Central memory CD8-positive, alpha-beta T cell (primary cell): Measurements from ENCODE around the gene GAGE12H.
A peak's percentile ranks its signal among the peaks of the same experiment; 100 is the strongest.
"Not testable (repeated sequence)": the region's sequence is repeated elsewhere in the genome, so short reads cannot be mapped to it uniquely, and the experiment has no call there.

Source experiments
- ATAC-seq: fragments of 150-1000 bp; cut with Tn5 transposase; replicated peaks from 2 replicates; pipeline ENCODE4 v1.10.0; 2022; ENCODE audit warnings: mild to moderate bottlenecking, moderate FRiP score, moderate number of reproducible peaks; ENCODE audit not compliant: poor library complexity, severe bottlenecking; ENCODE audit errors: extremely low read depth
- DNase-seq, 2 donors: peaks; one replicate each; pipeline ENCODE4 v3.0.0; 2021; ENCODE audit warnings: low spot score in 2 of 2
- H3K27ac Mint-ChIP-seq: one replicate; pipeline ENCODE4 v1.8.0; 2022; ENCODE audit warnings: low read depth, mild to moderate bottlenecking, moderate library complexity, mixed read lengths
- H3K27me3 Mint-ChIP-seq: one replicate; pipeline ENCODE4 v1.8.0; 2022; ENCODE audit warnings: mixed read lengths
- H3K36me3 Mint-ChIP-seq: one replicate; pipeline ENCODE4 v1.8.0; 2022; ENCODE audit warnings: mild to moderate bottlenecking, moderate library complexity, mixed read lengths; ENCODE audit not compliant: insufficient read depth
- H3K4me1 Mint-ChIP-seq: one replicate; pipeline ENCODE4 v1.8.0; 2022; ENCODE audit warnings: mixed read lengths
- H3K4me3 Mint-ChIP-seq: one replicate; pipeline ENCODE4 v1.8.0; 2022; ENCODE audit warnings: mild to moderate bottlenecking, moderate library complexity, mixed read lengths
- H3K9me3 Mint-ChIP-seq: one replicate; pipeline ENCODE4 v1.8.0; 2022; ENCODE audit warnings: mixed read lengths

The GAGE12H gene

DNA sequence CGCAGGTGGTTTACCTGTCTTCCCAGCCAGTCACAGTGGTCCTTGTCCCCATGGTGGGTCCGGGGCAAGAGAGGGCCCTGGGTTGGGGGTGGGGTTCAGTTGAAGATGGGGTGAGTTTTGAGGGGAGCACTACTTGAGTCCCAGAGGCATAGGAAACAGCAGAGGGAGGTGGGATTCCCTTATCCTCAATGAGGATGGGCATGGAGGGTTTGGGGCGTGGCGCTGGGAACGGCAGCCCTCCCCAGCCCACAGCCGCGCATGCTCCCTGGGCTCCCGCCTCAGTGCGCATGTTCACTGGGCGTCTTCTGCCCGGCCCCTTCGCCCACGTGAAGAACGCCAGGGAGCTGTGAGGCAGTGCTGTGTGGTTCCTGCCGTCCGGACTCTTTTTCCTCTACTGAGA, at the start of gene GAGE12H:
Gene GAGE12H, plus strand, starts transcription at position 301 of the 400 bp plus-strand sequence. CDS start 1,155 bp downstream, outside the sequence.
- ATAC-seq, H3K36me3 Mint-ChIP-seq, H3K27ac Mint-ChIP-seq, H3K4me1 Mint-ChIP-seq, H3K27me3 Mint-ChIP-seq, H3K9me3 Mint-ChIP-seq, H3K4me3 Mint-ChIP-seq, DNase-seq: not testable (repeated sequence)

DNA sequence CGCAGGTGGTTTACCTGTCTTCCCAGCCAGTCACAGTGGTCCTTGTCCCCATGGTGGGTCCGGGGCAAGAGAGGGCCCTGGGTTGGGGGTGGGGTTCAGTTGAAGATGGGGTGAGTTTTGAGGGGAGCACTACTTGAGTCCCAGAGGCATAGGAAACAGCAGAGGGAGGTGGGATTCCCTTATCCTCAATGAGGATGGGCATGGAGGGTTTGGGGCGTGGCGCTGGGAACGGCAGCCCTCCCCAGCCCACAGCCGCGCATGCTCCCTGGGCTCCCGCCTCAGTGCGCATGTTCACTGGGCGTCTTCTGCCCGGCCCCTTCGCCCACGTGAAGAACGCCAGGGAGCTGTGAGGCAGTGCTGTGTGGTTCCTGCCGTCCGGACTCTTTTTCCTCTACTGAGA, 47.9 kb upstream of the GAGE12H start, which contains the start of gene GAGE12C:
Gene GAGE12C, plus strand, starts transcription at position 301 of the 400 bp plus-strand sequence. CDS start 1,155 bp downstream, outside the sequence.
- H3K27me3 Mint-ChIP-seq, H3K4me3 Mint-ChIP-seq, H3K27ac Mint-ChIP-seq, ATAC-seq, H3K36me3 Mint-ChIP-seq, H3K9me3 Mint-ChIP-seq, H3K4me1 Mint-ChIP-seq, DNase-seq: not testable (repeated sequence)

DNA sequence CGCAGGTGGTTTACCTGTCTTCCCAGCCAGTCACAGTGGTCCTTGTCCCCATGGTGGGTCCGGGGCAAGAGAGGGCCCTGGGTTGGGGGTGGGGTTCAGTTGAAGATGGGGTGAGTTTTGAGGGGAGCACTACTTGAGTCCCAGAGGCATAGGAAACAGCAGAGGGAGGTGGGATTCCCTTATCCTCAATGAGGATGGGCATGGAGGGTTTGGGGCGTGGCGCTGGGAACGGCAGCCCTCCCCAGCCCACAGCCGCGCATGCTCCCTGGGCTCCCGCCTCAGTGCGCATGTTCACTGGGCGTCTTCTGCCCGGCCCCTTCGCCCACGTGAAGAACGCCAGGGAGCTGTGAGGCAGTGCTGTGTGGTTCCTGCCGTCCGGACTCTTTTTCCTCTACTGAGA, 38.3 kb upstream of the GAGE12H start, which contains the start of gene GAGE12D:
Gene GAGE12D, plus strand, starts transcription at position 301 of the 400 bp plus-strand sequence. CDS start 1,155 bp downstream, outside the sequence.
- not testable (repeated sequence) for H3K9me3 Mint-ChIP-seq, H3K36me3 Mint-ChIP-seq, ATAC-seq

DNA sequence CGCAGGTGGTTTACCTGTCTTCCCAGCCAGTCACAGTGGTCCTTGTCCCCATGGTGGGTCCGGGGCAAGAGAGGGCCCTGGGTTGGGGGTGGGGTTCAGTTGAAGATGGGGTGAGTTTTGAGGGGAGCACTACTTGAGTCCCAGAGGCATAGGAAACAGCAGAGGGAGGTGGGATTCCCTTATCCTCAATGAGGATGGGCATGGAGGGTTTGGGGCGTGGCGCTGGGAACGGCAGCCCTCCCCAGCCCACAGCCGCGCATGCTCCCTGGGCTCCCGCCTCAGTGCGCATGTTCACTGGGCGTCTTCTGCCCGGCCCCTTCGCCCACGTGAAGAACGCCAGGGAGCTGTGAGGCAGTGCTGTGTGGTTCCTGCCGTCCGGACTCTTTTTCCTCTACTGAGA, 28.8 kb upstream of the GAGE12H start, which contains the start of gene GAGE12E:
Gene GAGE12E, plus strand, starts transcription at position 301 of the 400 bp plus-strand sequence. CDS start 1,155 bp downstream, outside the sequence.
- not testable (repeated sequence) for H3K36me3 Mint-ChIP-seq, ATAC-seq, H3K27ac Mint-ChIP-seq, H3K4me3 Mint-ChIP-seq, H3K27me3 Mint-ChIP-seq, H3K9me3 Mint-ChIP-seq, H3K4me1 Mint-ChIP-seq, DNase-seq

More for the DNA sequence above, 38.3 kb upstream of the GAGE12H start, which contains the start of gene GAGE12D:
- H3K27ac Mint-ChIP-seq, DNase-seq, H3K27me3 Mint-ChIP-seq, H3K4me3 Mint-ChIP-seq, H3K4me1 Mint-ChIP-seq: not testable (repeated sequence)

DNA sequence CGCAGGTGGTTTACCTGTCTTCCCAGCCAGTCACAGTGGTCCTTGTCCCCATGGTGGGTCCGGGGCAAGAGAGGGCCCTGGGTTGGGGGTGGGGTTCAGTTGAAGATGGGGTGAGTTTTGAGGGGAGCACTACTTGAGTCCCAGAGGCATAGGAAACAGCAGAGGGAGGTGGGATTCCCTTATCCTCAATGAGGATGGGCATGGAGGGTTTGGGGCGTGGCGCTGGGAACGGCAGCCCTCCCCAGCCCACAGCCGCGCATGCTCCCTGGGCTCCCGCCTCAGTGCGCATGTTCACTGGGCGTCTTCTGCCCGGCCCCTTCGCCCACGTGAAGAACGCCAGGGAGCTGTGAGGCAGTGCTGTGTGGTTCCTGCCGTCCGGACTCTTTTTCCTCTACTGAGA, 19.2 kb upstream of the GAGE12H start, which contains the start of gene GAGE12F:
Gene GAGE12F, plus strand, starts transcription at position 301 of the 400 bp plus-strand sequence. CDS start 1,155 bp downstream, outside the sequence.
- not testable (repeated sequence) for H3K4me1 Mint-ChIP-seq, ATAC-seq, H3K27me3 Mint-ChIP-seq, H3K9me3 Mint-ChIP-seq, H3K27ac Mint-ChIP-seq, H3K4me3 Mint-ChIP-seq, DNase-seq, H3K36me3 Mint-ChIP-seq

- not testable (repeated sequence) for H3K36me3 Mint-ChIP-seq, H3K4me1 Mint-ChIP-seq, H3K4me3 Mint-ChIP-seq, H3K9me3 Mint-ChIP-seq, H3K27me3 Mint-ChIP-seq, ATAC-seq, H3K27ac Mint-ChIP-seq
- peak in 1 of 2 donors; percentile 0 for DNase-seq
These were observed 11.0 kb upstream of the GAGE12H start for GRCh38 chrX:49568728-49569127.

GRCh38 chrX:49569152-49569551, 10.6 kb upstream of the GAGE12H start:
- H3K27ac Mint-ChIP-seq, H3K4me3 Mint-ChIP-seq, H3K36me3 Mint-ChIP-seq, DNase-seq, H3K9me3 Mint-ChIP-seq, H3K4me1 Mint-ChIP-seq, H3K27me3 Mint-ChIP-seq, ATAC-seq: not testable (repeated sequence)

- H3K27ac Mint-ChIP-seq, H3K4me1 Mint-ChIP-seq, ATAC-seq, H3K27me3 Mint-ChIP-seq, DNase-seq, H3K9me3 Mint-ChIP-seq, H3K36me3 Mint-ChIP-seq, H3K4me3 Mint-ChIP-seq: not testable (repeated sequence)
These were observed 9.6 kb upstream of the GAGE12H start, which contains the start of gene GAGE12G for GRCh38 chrX:49570100-49570499. TSS of gene GAGE12G (plus strand) at chrX:49570400. CDS start at chrX:49571555, 1,155 bp downstream.

DNA sequence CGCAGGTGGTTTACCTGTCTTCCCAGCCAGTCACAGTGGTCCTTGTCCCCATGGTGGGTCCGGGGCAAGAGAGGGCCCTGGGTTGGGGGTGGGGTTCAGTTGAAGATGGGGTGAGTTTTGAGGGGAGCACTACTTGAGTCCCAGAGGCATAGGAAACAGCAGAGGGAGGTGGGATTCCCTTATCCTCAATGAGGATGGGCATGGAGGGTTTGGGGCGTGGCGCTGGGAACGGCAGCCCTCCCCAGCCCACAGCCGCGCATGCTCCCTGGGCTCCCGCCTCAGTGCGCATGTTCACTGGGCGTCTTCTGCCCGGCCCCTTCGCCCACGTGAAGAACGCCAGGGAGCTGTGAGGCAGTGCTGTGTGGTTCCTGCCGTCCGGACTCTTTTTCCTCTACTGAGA, 9.4 kb downstream of the GAGE12H start, which contains the start of gene GAGE2A:
Gene GAGE2A, plus strand, starts transcription at position 301 of the 400 bp plus-strand sequence. CDS start 1,155 bp downstream, outside the sequence.
- H3K36me3 Mint-ChIP-seq, H3K4me1 Mint-ChIP-seq: not testable (repeated sequence)

GRCh38 chrX:49589769-49590478, 10.2 kb downstream of the GAGE12H start:
- not testable (repeated sequence) for DNase-seq, H3K36me3 Mint-ChIP-seq, H3K9me3 Mint-ChIP-seq, H3K4me3 Mint-ChIP-seq, H3K27ac Mint-ChIP-seq, H3K27me3 Mint-ChIP-seq, H3K4me1 Mint-ChIP-seq, ATAC-seq

More for the DNA sequence above, 9.4 kb downstream of the GAGE12H start, which contains the start of gene GAGE2A:
- H3K27me3 Mint-ChIP-seq, DNase-seq, H3K9me3 Mint-ChIP-seq, H3K27ac Mint-ChIP-seq, ATAC-seq, H3K4me3 Mint-ChIP-seq: not testable (repeated sequence)

DNA sequence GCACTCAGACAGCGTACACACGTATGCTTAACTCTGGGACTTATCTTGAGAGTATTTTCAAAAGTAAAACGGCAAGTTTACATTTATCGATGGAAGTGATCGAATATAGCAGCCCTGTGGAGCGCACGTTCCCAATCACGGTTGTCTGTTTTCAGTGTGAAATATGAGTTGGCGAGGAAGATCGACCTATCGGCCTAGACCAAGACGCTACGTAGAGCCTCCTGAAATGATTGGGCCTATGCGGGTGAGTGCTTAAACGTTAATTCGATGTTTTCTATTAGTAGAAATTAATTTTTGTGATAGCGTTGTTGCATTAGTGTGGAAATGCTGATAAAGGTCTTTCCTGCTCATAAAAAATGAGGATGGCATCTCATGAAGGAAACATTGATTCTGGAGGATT, 10.7 kb downstream of the GAGE12H start:
- not testable (repeated sequence) for DNase-seq, ATAC-seq

DNA sequence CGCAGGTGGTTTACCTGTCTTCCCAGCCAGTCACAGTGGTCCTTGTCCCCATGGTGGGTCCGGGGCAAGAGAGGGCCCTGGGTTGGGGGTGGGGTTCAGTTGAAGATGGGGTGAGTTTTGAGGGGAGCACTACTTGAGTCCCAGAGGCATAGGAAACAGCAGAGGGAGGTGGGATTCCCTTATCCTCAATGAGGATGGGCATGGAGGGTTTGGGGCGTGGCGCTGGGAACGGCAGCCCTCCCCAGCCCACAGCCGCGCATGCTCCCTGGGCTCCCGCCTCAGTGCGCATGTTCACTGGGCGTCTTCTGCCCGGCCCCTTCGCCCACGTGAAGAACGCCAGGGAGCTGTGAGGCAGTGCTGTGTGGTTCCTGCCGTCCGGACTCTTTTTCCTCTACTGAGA, 19.0 kb downstream of the GAGE12H start, which contains the start of gene GAGE1:
Gene GAGE1, plus strand, starts transcription at position 301 of the 400 bp plus-strand sequence. CDS start 1,155 bp downstream, outside the sequence.
- ATAC-seq, H3K9me3 Mint-ChIP-seq: not testable (repeated sequence)

More for the DNA sequence above, 10.7 kb downstream of the GAGE12H start:
- not testable (repeated sequence) for H3K36me3 Mint-ChIP-seq, H3K4me3 Mint-ChIP-seq, H3K27ac Mint-ChIP-seq, H3K27me3 Mint-ChIP-seq, H3K9me3 Mint-ChIP-seq, H3K4me1 Mint-ChIP-seq

More for the DNA sequence above, 19.0 kb downstream of the GAGE12H start, which contains the start of gene GAGE1:
- not testable (repeated sequence) for H3K27ac Mint-ChIP-seq, DNase-seq, H3K36me3 Mint-ChIP-seq, H3K27me3 Mint-ChIP-seq, H3K4me3 Mint-ChIP-seq, H3K4me1 Mint-ChIP-seq
